HG03521 (cell line): Measurements from ENCODE around the gene IL36G.

Experiments used
- ATAC-seq: cut with Tn5 transposase; IDR thresholded peaks from one replicate; pipeline ENCODE4 v1.9.1; 2021; ENCODE audit warnings: mild to moderate bottlenecking, moderate library complexity; ENCODE audit not compliant: unreplicated experiment

IL36G gene

GRCh38 chr2:113015042-113015441, 37.2 kb downstream of the IL36G start:
- no peak for ATAC-seq

- ATAC-seq = no peak
Measured at GRCh38 chr2:113015655-113016054, 37.8 kb downstream of the IL36G start.

- no peak for ATAC-seq
Measured at GRCh38 chr2:113018509-113018908, 40.7 kb downstream of the IL36G start.

GRCh38 chr2:113021312-113021711, 43.5 kb downstream of the IL36G start:
- no peak for ATAC-seq

- ATAC-seq = no peak
Measured at GRCh38 chr2:113024764-113025163, 47.0 kb downstream of the IL36G start.

- no peak for ATAC-seq
Measured at GRCh38 chr2:113025737-113026136, 47.9 kb downstream of the IL36G start.

GRCh38 chr2:113027691-113028090, 49.9 kb downstream of the IL36G start:
- no peak for ATAC-seq

- ATAC-seq = no peak
Measured at GRCh38 chr2:113028112-113028511, 50.3 kb downstream of the IL36G start.

- no peak for ATAC-seq
Measured at GRCh38 chr2:113032737-113033136, 54.9 kb downstream of the IL36G start.

- ATAC-seq = no peak
Measured at GRCh38 chr2:113034016-113034415, 56.2 kb downstream of the IL36G start.
